HG03097 (cell line): ENCODE measurements around the gene FBN3.
"Not testable (repeated sequence)": the region's sequence is repeated elsewhere in the genome, so short reads cannot be mapped to it uniquely, and the experiment has no call there.

Experiments
- ATAC-seq: cut with Tn5 transposase; IDR thresholded peaks from one replicate; pipeline ENCODE4 v1.9.1; 2021; ENCODE audit not compliant: unreplicated experiment, low FRiP score

FBN3 gene

GRCh38 chr19:8028951-8029491, 120.4 kb downstream of the FBN3 start:
- ATAC-seq = no peak

DNA sequence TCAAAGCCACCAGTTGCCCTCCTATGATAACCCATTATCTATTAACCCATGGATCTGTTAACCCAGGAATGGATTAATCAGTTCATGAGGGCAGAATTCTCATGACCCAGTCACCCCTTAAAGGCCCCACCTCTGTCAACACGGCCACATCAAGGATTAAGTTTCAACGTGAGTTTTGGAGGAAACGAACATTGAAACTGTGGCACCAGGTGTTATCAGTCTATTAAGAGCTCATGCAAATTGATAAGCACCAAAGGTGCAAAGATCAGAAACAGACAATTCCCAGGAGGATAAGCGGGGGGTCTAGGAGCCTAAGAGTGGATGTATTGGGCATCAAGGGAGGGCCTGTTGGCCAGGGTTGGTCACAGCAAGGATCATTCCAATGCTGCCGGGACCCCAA, 124.1 kb downstream of the FBN3 start:
- ATAC-seq = no peak

GRCh38 chr19:8024256-8024655, 125.1 kb downstream of the FBN3 start:
- not testable (repeated sequence) for ATAC-seq

DNA sequence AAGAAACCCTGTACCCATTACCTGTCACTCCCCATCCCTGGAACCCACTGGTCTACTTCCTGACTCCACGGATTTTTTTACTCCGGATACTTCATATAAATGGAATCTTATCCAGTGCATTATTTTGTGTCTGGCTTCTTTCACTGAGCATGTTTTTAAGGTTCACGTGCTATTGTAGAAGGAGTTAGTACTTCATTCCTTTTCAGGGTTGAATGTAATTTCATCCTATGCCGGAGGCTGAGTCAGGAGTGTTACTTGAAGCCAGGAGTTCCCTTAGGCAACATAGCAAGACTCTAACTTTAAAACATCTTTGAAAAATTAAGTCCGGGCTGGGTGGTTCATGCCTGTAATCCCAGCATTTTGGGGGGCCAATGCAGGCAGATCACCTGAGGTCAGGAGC, 126.0 kb downstream of the FBN3 start:
- no peak for ATAC-seq

GRCh38 chr19:8022275-8022674, 127.1 kb downstream of the FBN3 start:
- no peak for ATAC-seq

GRCh38 chr19:8021374-8021773, 128.0 kb downstream of the FBN3 start:
- no peak for ATAC-seq

- no peak for ATAC-seq
Measured at GRCh38 chr19:8020681-8021080, 128.7 kb downstream of the FBN3 start.

GRCh38 chr19:8017808-8018207, 131.6 kb downstream of the FBN3 start:
- no peak for ATAC-seq
